Mesothelial cell of epicardium (in vitro differentiated cells): ENCODE measurements around the gene GDPD5. TPM values are rescaled to one million over a fixed set of nuclear protein-coding genes. Genes with fewer than 3 reads are reported as not detected.
A peak's percentile ranks its signal among the peaks of the same experiment; 100 is the strongest.

Experiments used
- DNase-seq, 2 experiments: peaks; one replicate each; pipeline ENCODE4 v3.0.0; 2021; ENCODE audit warnings: low spot score in 2 of 2; ENCODE audit not compliant: unreplicated experiment in 2 of 2
- H3K27ac Mint-ChIP-seq: 2 replicates; pipeline ENCODE4 v1.8.0; 2021; ENCODE audit warnings: mixed read lengths
- H3K27me3 Mint-ChIP-seq: 2 replicates; pipeline ENCODE4 v1.8.0; 2021; ENCODE audit warnings: low read depth, mixed read lengths
- H3K36me3 Mint-ChIP-seq: 2 replicates; pipeline ENCODE4 v1.8.0; 2021; ENCODE audit warnings: mixed read lengths
- H3K4me1 Mint-ChIP-seq: 2 replicates; pipeline ENCODE4 v1.8.0; 2021; ENCODE audit warnings: mixed read lengths
- H3K4me3 Mint-ChIP-seq: 2 replicates; pipeline ENCODE4 v1.8.0; 2021; ENCODE audit warnings: mild to moderate bottlenecking, moderate library complexity, mixed read lengths
- H3K9me3 Mint-ChIP-seq: 2 replicates; pipeline ENCODE4 v1.8.0; 2021; ENCODE audit warnings: mixed read lengths
- CTCF ChIP-seq: fragments of 200-600 bp; sonication (generic); IDR thresholded peaks from one replicate; pipeline ENCODE4 v1.5.0; 2021; ENCODE audit warnings: antibody characterized with exemption; ENCODE audit not compliant: unreplicated experiment
- total RNA-seq: library from RNA; stranded (reverse); gene quantifications from 3 replicates; pipeline ENCODE4 v1.2.1, GENCODE V29; 2021

Gene GDPD5
- total RNA-seq, 1 donor from 2014 or later, result 8.1 TPM

DNA sequence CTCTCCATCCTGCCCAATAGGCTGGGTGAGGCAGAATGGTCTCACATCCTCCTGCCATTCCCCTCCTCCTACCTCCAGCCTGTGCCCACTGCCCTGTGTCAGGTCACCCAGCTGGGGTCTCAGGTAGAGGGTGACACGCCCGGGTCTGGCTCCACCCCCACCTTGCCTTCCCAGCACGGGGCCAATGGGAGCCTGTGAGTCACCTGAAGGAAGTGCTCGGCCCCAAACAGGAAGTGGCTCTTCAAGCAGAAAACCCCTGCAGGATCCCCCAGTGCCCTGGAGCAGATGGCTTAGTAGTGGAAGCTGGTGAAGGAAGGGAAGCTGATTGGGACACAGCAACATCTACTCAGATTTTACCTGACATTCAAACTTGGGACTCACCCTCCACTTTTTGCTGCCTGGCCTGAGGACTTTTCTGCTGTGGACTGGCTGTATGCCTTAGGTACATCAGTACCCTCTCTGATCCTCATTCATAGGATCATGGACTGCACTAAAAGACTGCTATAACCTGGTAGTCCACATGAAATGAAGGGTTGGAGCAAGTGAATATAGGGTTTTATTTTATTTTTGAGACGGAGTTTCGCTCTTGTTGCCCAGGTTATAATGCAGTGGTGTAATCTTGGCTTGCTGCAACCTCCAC, 33.4 kb downstream of the GDPD5 start:
- no peak overlapping the region for H3K27ac Mint-ChIP-seq

GRCh38 chr11:75491465-75491864, 34.3 kb downstream of the GDPD5 start:
- Mint-ChIP-seq H3K27ac (no peak overlapping the region), H3K27me3 (no peaks in the 10 kb centered on the region), H3K4me3 (no peak overlapping the region), H3K4me1 (peaks cover 36% of the 10 kb centered on the region), H3K36me3 (no peaks in the 10 kb centered on the region), H3K9me3 (no peaks in the 10 kb centered on the region)
- no peak for TF ChIP-seq CTCF
- DNase-seq, result no peak

More for the DNA sequence above, 33.4 kb downstream of the GDPD5 start:
- no peak for TF ChIP-seq CTCF
- peaks cover 33% of the 10 kb centered on the region for H3K4me1 Mint-ChIP-seq
- no peak for DNase-seq
- no peaks in the 10 kb centered on the region for H3K27me3 Mint-ChIP-seq
- H3K4me3 Mint-ChIP-seq, result no peak overlapping the region
- no peaks in the 10 kb centered on the region for H3K9me3 Mint-ChIP-seq
- no peaks in the 10 kb centered on the region for H3K36me3 Mint-ChIP-seq

DNA sequence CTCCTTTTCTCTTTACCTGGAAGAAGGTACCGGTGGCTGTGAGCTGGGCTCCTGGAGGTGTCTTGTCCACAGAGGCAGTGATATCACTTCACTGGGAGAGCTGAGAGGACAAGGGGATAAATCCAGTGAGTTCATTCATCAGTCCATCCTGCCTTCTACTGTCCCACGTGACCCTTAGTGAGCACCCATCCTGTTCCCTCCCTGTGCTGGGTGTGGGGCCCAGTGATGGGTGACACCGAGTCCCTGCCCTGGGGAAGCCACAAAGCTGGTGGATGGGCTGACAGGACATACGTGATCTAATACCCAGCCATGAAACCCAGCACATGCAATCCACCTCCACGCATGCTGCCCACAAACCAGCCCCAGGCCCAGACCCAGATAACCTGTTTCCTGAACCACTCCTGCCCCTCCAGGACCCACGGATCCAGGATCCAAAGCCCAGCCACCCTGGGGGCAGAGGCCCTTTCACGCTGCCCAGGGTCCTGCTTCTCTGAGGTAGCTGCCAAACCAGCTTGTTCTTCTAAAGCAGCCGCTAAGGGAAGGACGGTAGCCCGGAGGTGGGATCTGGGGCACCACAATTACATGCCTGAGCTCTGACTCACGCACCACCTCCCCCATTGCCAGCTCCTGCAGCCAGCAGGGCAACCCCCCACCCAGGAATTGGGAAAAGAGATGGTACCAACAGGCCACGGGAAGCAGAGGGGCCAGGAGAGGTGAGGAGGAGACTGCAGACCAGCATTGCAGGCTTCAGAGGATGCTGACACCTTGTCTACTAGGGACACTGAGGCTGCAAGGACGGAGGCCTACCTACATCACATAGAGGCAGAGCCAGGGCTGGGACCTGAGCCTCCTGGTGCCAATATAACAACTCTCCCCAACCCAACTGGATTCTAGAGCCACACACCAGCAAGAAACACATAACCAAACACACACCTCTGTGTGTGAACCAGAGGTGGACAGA, 35.2 kb downstream of the GDPD5 start:
- H3K27me3 Mint-ChIP-seq, result no peaks in the 10 kb centered on the region
- DNase-seq, result no peak

DNA sequence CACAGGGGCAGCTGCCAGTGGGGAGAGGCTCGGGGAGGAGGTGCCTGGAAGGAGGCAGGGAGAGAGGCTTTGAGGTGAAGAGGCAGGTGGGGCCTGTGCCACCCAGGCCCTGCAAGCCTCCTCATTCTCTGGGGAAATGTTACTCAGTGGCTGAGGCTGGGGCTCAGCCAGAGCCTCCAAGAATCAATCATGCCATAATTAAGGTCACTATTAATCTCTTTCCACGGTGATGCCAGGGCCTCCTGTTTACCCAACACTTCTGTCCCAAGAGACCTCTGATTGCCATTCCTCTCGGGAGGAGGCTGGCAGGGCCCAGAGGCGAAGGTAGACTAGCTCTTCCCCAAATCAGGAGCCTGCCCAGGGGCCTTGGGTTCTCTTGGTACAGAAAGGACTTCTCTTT, 38.4 kb downstream of the GDPD5 start:
- H3K27me3 Mint-ChIP-seq, result no peaks in the 10 kb centered on the region
- no peaks in the 10 kb centered on the region for H3K9me3 Mint-ChIP-seq
- H3K36me3 Mint-ChIP-seq, result no peaks in the 10 kb centered on the region
- no peak overlapping the region for H3K4me3 Mint-ChIP-seq
- H3K4me1 Mint-ChIP-seq, result peaks cover 38% of the 10 kb centered on the region
- H3K27ac Mint-ChIP-seq, result peak overlapping the region; percentile 47
- no peak for DNase-seq
- TF ChIP-seq CTCF, result no peak

More for the DNA sequence above, 35.2 kb downstream of the GDPD5 start:
- no peaks in the 10 kb centered on the region for H3K9me3 Mint-ChIP-seq
- H3K36me3 Mint-ChIP-seq, result no peaks in the 10 kb centered on the region
- no peak for TF ChIP-seq CTCF
- no peak overlapping the region for H3K4me3 Mint-ChIP-seq
- peak overlapping the region; percentile 82 for H3K27ac Mint-ChIP-seq
- H3K4me1 Mint-ChIP-seq, result peaks cover 36% of the 10 kb centered on the region

GRCh38 chr11:75485742-75486141, 40.0 kb downstream of the GDPD5 start:
- H3K27ac Mint-ChIP-seq, result no peak overlapping the region
- H3K9me3 Mint-ChIP-seq, result no peaks in the 10 kb centered on the region
- DNase-seq, result no peak
- H3K36me3 Mint-ChIP-seq, result no peaks in the 10 kb centered on the region
- H3K4me3 Mint-ChIP-seq, result no peak overlapping the region
- H3K4me1 Mint-ChIP-seq, result peaks cover 37% of the 10 kb centered on the region
- H3K27me3 Mint-ChIP-seq, result no peaks in the 10 kb centered on the region
- TF ChIP-seq CTCF, result no peak
